Measurements from ENCODE around the gene CCBE1.

Gene CCBE1

DNA sequence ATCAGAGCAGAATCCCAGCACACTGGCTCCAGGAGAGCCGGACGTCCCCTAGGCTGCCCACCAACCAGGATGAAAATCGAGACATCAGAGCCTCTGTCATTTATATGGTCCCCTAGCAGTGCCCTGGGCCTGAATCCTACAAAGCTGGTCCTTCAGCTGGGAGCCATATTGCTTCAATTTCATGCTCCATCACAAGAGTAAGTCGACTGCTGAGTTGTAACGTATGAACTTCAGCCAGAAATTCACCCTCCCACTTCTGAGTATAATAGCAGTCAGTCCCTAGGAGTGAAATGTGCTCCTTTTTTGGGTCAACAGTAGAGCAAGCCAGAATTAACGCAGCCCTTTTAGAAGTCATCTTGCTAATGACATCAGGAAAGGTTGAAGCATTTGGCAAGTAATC lies 126.4 kb downstream of the CCBE1 start:
- TF ChIP-seq CEBPB (IDR thresholded peaks at IDR 0.05) (no peak), CREB1 (IDR thresholded peaks at IDR 0.05; ENCODE audit: low read depth) (no peak), TAF1 (IDR thresholded peaks at IDR 0.05; ENCODE audit: low read depth) (no peak), EP300 (IDR thresholded peaks at IDR 0.05; ENCODE audit: borderline replicate concordance) (no peak), TCF12 (IDR thresholded peaks at IDR 0.05; ENCODE audit: low read depth) (no peak), ZBTB7A (IDR thresholded peaks at IDR 0.05; ENCODE audit: low read depth) (no peak)
- TF ChIP-seq, protein P1, sequence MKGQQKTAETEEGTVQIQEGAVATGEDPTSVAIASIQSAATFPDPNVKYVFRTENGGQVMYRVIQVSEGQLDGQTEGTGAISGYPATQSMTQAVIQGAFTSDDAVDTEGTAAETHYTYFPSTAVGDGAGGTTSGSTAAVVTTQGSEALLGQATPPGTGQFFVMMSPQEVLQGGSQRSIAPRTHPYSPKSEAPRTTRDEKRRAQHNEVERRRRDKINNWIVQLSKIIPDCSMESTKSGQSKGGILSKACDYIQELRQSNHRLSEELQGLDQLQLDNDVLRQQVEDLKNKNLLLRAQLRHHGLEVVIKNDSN (IDR thresholded peaks at IDR 0.05), result no peak
- TF ChIP-seq, protein P2, sequence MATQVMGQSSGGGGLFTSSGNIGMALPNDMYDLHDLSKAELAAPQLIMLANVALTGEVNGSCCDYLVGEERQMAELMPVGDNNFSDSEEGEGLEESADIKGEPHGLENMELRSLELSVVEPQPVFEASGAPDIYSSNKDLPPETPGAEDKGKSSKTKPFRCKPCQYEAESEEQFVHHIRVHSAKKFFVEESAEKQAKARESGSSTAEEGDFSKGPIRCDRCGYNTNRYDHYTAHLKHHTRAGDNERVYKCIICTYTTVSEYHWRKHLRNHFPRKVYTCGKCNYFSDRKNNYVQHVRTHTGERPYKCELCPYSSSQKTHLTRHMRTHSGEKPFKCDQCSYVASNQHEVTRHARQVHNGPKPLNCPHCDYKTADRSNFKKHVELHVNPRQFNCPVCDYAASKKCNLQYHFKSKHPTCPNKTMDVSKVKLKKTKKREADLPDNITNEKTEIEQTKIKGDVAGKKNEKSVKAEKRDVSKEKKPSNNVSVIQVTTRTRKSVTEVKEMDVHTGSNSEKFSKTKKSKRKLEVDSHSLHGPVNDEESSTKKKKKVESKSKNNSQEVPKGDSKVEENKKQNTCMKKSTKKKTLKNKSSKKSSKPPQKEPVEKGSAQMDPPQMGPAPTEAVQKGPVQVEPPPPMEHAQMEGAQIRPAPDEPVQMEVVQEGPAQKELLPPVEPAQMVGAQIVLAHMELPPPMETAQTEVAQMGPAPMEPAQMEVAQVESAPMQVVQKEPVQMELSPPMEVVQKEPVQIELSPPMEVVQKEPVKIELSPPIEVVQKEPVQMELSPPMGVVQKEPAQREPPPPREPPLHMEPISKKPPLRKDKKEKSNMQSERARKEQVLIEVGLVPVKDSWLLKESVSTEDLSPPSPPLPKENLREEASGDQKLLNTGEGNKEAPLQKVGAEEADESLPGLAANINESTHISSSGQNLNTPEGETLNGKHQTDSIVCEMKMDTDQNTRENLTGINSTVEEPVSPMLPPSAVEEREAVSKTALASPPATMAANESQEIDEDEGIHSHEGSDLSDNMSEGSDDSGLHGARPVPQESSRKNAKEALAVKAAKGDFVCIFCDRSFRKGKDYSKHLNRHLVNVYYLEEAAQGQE (IDR thresholded peaks at IDR 0.05; ENCODE audit: low read depth), result no peak

DNA sequence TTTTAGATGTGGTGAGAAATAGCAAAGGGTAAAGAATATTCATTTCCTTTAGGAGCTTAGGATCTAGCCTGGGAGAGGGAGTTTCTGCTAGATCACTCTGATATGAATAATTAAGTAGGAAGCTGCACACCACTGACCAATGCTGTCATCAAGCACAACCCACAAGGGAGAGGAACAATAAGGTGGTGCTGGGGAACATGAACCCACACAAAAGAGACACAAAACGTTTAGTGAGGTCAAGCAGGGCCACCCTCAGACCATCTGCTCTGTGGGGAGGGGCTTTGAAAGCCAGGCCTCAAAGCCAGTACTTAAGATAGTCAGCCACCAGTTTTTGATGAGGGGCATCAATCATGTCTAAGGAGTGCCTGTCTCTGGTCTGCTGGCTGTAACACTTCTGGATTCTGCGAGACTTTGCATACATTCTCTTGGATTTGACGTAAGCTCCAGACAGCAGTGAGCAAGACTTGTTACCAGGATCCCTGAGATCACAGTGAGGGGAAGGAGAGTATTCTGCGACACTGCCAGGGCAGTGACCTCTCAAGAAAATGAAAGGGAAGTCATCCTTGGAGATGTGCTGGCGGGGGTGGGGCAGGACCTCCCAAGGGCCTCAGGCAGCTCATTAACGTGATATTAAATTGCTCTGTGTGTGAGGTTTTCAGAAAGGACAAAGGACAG lies 127.0 kb downstream of the CCBE1 start:
- no peak for TF ChIP-seq EP300 (IDR thresholded peaks at IDR 0.05; ENCODE audit: borderline replicate concordance)
- TF ChIP-seq, protein P1 (IDR thresholded peaks at IDR 0.05), result no peak
- TF ChIP-seq TEAD4 (IDR thresholded peaks at IDR 0.05), result no peak
- no peak for TF ChIP-seq YY1 (IDR thresholded peaks at IDR 0.05; ENCODE audit: low read depth)
- no peak for TF ChIP-seq EGR1 (IDR thresholded peaks at IDR 0.05)
- TF ChIP-seq TCF12 (IDR thresholded peaks at IDR 0.05; ENCODE audit: low read depth), result no peak
- no peak for TF ChIP-seq TAF1 (IDR thresholded peaks at IDR 0.05; ENCODE audit: low read depth)
- TF ChIP-seq ZBTB7A (IDR thresholded peaks at IDR 0.05; ENCODE audit: low read depth), result no peak
- TF ChIP-seq CEBPB (IDR thresholded peaks at IDR 0.05), result no peak
- TF ChIP-seq, protein P3, sequence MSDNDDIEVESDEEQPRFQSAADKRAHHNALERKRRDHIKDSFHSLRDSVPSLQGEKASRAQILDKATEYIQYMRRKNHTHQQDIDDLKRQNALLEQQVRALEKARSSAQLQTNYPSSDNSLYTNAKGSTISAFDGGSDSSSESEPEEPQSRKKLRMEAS (IDR thresholded peaks at IDR 0.05), result no peak
- TF ChIP-seq RAD21 (IDR thresholded peaks at IDR 0.05; ENCODE audit: low read depth), result no peak
- no peak for TF ChIP-seq FOXM1 (IDR thresholded peaks at IDR 0.05; ENCODE audit: borderline replicate concordance, low read depth)
- TF ChIP-seq CREB1 (IDR thresholded peaks at IDR 0.05; ENCODE audit: low read depth), result no peak
- TF ChIP-seq, protein P2 (IDR thresholded peaks at IDR 0.05; ENCODE audit: low read depth), result no peak
- TF ChIP-seq NFIC (IDR thresholded peaks at IDR 0.05), result no peak

DNA sequence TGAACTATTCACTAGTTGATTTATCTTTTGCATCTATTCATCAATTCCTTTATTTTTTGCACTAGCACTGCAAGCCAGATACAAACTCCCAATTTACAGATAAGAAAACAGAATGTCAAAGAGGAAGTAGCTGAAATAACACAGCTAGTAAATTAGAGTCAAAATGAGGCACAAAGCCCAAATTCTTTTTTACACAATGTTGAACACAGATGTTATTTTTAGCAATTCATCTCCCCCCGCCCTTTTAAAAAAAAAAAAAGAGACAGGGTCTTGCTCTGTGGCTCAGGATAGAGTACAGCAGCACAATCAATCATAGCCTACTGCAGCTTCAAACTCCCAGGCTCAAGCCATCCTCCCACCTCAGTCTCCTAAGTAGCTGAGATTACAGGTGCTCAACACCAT lies 127.8 kb downstream of the CCBE1 start:
- TF ChIP-seq FOXM1 (IDR thresholded peaks at IDR 0.05; ENCODE audit: borderline replicate concordance, low read depth), result no peak
- TF ChIP-seq YY1 (IDR thresholded peaks at IDR 0.05; ENCODE audit: low read depth), result no peak
- TF ChIP-seq, protein P3 (IDR thresholded peaks at IDR 0.05), result no peak
- no peak for TF ChIP-seq NFIC (IDR thresholded peaks at IDR 0.05)
- TF ChIP-seq CEBPB (IDR thresholded peaks at IDR 0.05), result no peak
- no peak for TF ChIP-seq RAD21 (IDR thresholded peaks at IDR 0.05; ENCODE audit: low read depth)
- no peak for TF ChIP-seq EGR1 (IDR thresholded peaks at IDR 0.05)
- TF ChIP-seq TCF12 (IDR thresholded peaks at IDR 0.05; ENCODE audit: low read depth), result no peak
- TF ChIP-seq ZBTB7A (IDR thresholded peaks at IDR 0.05; ENCODE audit: low read depth), result no peak
- TF ChIP-seq TAF1 (IDR thresholded peaks at IDR 0.05; ENCODE audit: low read depth), result no peak
- TF ChIP-seq EP300 (IDR thresholded peaks at IDR 0.05; ENCODE audit: borderline replicate concordance), result no peak
- TF ChIP-seq, protein P2 (IDR thresholded peaks at IDR 0.05; ENCODE audit: low read depth), result no peak
- TF ChIP-seq TEAD4 (IDR thresholded peaks at IDR 0.05), result no peak
- no peak for TF ChIP-seq CREB1 (IDR thresholded peaks at IDR 0.05; ENCODE audit: low read depth)
- TF ChIP-seq, protein P1 (IDR thresholded peaks at IDR 0.05), result no peak

DNA sequence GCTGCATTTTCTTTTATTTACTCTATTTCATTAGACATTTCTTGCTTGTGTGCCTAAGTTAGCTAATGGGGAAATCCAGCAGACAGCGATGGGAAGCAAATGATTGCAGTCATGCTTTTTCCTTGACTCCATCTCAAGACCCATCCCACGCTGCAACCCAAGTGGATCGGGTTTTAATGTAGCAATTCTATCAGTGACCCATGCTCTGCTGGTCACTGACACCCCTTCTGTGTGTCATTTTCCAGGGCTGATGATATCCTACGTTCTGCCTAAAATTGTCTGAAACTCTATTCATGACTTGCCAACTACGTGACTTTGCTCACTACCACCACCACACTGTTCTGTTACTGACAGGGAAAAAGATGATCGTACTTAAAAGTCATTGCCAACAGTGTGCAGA lies 129.8 kb downstream of the CCBE1 start:
- TF ChIP-seq RAD21 (IDR thresholded peaks at IDR 0.05; ENCODE audit: low read depth) (no peak), TAF1 (IDR thresholded peaks at IDR 0.05; ENCODE audit: low read depth) (no peak), FOXM1 (IDR thresholded peaks at IDR 0.05; ENCODE audit: borderline replicate concordance, low read depth) (no peak), TEAD4 (IDR thresholded peaks at IDR 0.05) (no peak), NFIC (IDR thresholded peaks at IDR 0.05) (no peak), CEBPB (IDR thresholded peaks at IDR 0.05) (no peak), YY1 (IDR thresholded peaks at IDR 0.05; ENCODE audit: low read depth) (no peak), CREB1 (IDR thresholded peaks at IDR 0.05; ENCODE audit: low read depth) (no peak), ZBTB7A (IDR thresholded peaks at IDR 0.05; ENCODE audit: low read depth) (no peak), EP300 (IDR thresholded peaks at IDR 0.05; ENCODE audit: borderline replicate concordance) (no peak), TCF12 (IDR thresholded peaks at IDR 0.05; ENCODE audit: low read depth) (no peak), EGR1 (IDR thresholded peaks at IDR 0.05) (no peak)
- TF ChIP-seq, protein P1 (IDR thresholded peaks at IDR 0.05), result no peak
- TF ChIP-seq, protein P3 (IDR thresholded peaks at IDR 0.05), result no peak
- TF ChIP-seq, protein P2 (IDR thresholded peaks at IDR 0.05; ENCODE audit: low read depth), result no peak

Data from Ishikawa (cell line).